NT2/D1 (cell line): ENCODE data around the gene WWP2.
A peak's percentile ranks its signal among the peaks of the same experiment; 100 is the strongest.

ENCODE experiments used
- DNase-seq: peaks from one replicate; pipeline ENCODE4 v3.0.0-alpha.2; 2011; ENCODE audit warnings: low read depth, low spot score
- H3K27me3 ChIP-seq: 2 replicates; pipeline ENCODE4 v1.6.0; 2011; ENCODE audit warnings: mild to moderate bottlenecking; ENCODE audit not compliant: insufficient read length, insufficient read depth
- H3K36me3 ChIP-seq: 2 replicates; pipeline ENCODE4 v1.6.1; 2011; ENCODE audit warnings: mild to moderate bottlenecking, low read length, mixed read lengths; ENCODE audit not compliant: insufficient read depth, insufficient read length
- H3K4me1 ChIP-seq: 2 replicates; pipeline ENCODE4 v1.5.1; 2011; ENCODE audit not compliant: insufficient read depth, insufficient read length
- H3K4me3 ChIP-seq: 2 replicates; pipeline ENCODE4 v1.5.1; 2011; ENCODE audit warnings: low read depth; ENCODE audit not compliant: insufficient read length
- H3K9ac ChIP-seq: 2 replicates; pipeline ENCODE4 v1.6.0; 2011; ENCODE audit warnings: low read depth; ENCODE audit not compliant: insufficient read length
- H3K9me3 ChIP-seq: 2 replicates; pipeline ENCODE4 v1.5.1; 2011; ENCODE audit warnings: mild to moderate bottlenecking, low read length; ENCODE audit not compliant: insufficient read depth
- SUZ12 ChIP-seq: IDR thresholded peaks from 2 replicates; pipeline ENCODE4 v1.6.1; 2011; ENCODE audit not compliant: insufficient read length, insufficient read depth; ENCODE audit errors: extremely low read depth
- YY1 ChIP-seq: IDR thresholded peaks from 2 replicates; pipeline ENCODE4 v1.6.1; 2011; ENCODE audit not compliant: insufficient read length, insufficient read depth
- ZNF274 ChIP-seq: IDR thresholded peaks from 2 replicates; pipeline ENCODE4 v1.6.1; 2011; ENCODE audit warnings: mild to moderate bottlenecking, low read depth, low read length

Gene WWP2

DNA sequence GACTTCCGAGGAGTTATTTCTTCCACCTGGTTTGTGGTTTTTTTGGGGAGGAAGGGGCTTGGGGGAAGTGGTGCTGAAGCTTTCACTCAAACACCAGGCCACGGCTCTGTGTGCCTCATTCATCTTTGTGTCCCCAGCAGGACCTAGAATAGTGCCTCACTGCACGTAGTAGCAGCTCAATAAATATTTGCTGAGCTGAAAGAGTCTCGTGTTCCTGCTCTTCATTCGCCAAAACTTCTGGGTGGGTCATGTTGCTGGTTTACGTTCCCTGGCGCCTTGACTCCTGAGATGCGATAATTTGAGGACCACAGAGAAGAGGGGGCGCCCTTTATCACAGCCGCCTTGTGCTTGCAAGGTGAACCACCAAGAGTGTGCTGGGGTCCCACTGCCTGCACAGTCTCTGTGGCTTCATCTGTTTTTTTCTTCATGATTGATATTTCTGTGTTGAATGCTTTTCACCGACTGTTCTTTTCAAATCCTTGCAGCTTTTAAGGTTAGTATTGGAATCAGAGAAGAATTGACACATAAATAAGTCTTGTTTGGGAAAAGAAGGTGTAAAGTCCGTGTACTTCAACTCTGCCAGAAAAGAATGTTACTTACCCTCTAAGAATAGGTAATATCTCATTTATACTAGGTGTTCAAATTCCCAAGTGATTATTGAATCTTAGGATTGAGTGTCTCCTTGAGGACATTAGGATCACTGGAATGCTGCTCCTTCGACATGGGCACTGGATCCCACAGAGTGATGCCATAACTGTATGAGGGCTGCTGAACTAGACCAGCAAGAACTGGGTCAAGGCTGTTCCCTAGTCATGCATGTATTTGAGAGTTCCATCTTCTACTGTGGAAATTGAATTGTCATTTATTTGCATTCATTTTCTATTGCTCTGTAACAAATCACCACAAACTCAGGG, 96.3 kb downstream of the WWP2 start:
- no peak overlapping the region for H3K9ac ChIP-seq
- H3K36me3 ChIP-seq, result no peaks in the 10 kb centered on the region
- TF ChIP-seq YY1, result no peak
- no peak for TF ChIP-seq ZNF274
- no peak for TF ChIP-seq SUZ12
- H3K4me1 ChIP-seq, result no peaks in the 10 kb centered on the region
- no peaks in the 10 kb centered on the region for H3K9me3 ChIP-seq
- no peak overlapping the region for H3K4me3 ChIP-seq
- no peaks in the 10 kb centered on the region for H3K27me3 ChIP-seq
- no peak for DNase-seq

DNA sequence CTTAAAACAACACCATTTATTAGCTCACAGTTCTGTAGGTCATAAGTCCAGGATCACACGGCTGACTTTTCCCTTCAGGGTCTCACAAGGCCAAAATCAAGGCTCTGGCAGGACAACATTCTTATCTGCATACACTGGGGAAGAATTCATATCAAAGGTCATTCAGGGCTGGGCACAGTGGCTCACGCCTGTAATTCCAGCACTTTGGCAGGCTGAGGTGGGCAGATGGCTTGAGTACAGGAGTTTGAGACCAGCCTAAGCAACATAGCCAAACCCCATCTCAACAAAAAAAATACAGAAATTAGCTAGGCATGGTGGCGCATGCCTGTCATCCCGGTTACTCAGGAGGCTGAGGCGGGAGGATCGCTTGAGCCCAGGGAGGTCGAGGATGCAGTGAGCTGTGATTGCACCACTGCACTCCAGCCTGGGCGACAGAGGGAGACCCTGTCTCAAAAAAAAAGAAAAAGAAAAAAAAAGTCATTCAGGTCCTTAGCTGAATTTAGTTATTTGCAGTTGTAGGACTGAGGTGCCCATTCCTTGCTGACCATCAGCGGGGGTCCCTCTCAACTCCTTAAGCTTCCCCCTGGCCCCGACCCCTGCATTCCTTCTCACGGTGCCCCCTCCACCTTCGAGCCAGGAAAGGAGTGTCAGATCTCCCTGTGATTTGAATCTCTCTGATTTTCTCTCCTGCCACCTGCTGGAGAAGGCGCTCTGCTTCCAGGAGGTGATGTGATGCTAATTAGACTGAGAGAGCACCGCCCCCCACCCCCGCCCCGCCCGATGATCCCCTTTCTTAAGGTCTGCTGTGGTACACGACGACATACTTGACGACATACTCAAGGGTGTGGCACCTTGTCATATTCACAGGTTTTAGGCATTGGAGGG, 97.2 kb downstream of the WWP2 start:
- no peak overlapping the region for H3K9ac ChIP-seq
- H3K36me3 ChIP-seq, result no peaks in the 10 kb centered on the region
- no peaks in the 10 kb centered on the region for H3K9me3 ChIP-seq
- peak; percentile 59 for DNase-seq
- no peaks in the 10 kb centered on the region for H3K27me3 ChIP-seq
- no peak for TF ChIP-seq SUZ12
- no peak for TF ChIP-seq ZNF274
- TF ChIP-seq YY1, result no peak
- H3K4me1 ChIP-seq, result no peaks in the 10 kb centered on the region
- no peak overlapping the region for H3K4me3 ChIP-seq

DNA sequence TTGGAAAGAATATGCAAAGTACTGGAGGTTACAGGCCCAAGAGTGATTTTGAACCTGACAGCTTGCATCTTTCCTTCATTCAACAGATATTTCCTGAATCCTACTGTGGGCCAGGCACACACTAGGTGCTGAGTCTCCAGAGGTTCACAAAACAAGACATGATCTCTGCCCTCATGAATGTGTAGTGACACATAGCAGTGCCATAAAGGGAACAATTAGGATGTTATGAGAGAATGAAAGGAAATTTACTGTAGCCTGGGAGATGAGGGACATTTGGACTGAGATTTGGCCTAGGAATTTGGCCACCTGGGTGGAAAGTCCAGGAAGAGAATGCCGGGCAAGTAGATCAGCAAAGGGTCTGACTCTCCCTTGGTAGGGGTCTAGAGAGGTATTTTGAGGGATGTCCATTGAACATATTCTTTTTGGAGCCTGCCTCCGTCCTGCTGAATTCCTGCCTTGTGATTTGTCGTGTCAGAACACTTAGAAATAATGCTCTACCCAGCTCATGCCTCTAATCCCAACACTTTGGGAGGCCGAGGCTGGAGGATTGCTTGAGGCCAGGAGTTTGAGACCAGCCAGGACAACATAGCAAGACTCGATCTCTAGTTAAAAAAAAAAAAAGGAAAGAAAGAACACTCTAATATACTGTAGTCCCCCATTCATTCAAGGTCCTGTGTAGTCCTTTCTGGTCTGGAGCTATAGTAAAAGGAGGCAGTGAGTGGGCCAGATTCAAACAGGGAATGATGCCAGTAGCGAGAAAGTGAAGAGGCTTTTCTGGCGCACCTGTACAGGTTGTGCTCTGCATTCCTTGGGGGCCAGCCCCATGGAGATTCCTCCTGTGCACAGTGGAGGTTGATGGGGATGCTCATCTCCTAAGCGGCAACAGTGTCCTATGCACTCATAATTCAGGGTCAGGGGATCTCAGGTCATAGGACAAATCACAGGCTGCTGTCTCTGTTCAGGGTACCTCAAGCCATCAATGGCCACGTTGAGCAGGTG, 98.4 kb downstream of the WWP2 start:
- Histone ChIP-seq H3K36me3 (no peaks in the 10 kb centered on the region), H3K27me3 (no peaks in the 10 kb centered on the region), H3K4me3 (no peak overlapping the region), H3K4me1 (no peaks in the 10 kb centered on the region), H3K9me3 (no peaks in the 10 kb centered on the region), H3K9ac (no peak overlapping the region)
- no peak for TF ChIP-seq YY1
- TF ChIP-seq ZNF274, result no peak
- TF ChIP-seq SUZ12, result no peak
- no peak for DNase-seq

DNA sequence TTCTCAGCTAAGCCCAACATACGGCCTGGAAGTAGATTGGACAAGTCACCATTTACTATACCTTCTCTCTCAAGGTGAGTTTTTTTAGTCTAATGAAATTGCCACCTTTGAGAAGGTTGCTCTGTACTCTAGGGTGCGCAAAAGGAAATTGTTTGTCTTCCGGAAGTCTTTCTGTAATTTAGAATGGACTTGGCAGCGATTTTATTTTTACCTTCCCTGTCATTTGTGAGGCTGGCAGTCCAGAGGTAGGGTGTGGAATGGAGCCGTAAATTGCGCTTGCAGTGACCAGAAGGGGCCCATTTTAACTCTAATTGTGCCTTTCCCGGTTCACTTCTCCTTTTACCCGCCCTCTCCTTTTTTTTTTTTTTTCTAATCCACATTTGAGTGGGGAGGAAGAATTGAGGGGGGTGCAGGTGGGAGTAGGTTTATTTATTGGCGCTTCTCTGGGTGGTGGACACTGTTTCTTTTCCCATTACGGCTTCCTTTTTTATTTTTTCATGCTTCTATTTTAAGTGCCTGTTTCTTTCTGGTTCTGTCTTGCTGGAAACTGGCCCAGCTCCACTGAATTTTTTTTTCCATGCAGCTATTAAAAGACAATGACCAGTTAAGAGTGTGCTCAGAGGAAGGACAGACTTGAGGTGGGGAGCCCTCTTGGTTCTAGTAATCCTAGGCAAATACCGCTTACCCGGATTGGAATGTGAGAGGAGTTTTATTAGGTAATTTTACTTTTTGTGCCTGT, 99.3 kb downstream of the WWP2 start:
- H3K9me3 ChIP-seq, result no peaks in the 10 kb centered on the region
- TF ChIP-seq YY1, result no peak
- no peak for TF ChIP-seq ZNF274
- no peak for TF ChIP-seq SUZ12
- H3K36me3 ChIP-seq, result no peaks in the 10 kb centered on the region
- H3K9ac ChIP-seq, result no peak overlapping the region
- H3K4me1 ChIP-seq, result no peaks in the 10 kb centered on the region
- no peaks in the 10 kb centered on the region for H3K27me3 ChIP-seq
- DNase-seq, result no peak
- H3K4me3 ChIP-seq, result no peak overlapping the region

DNA sequence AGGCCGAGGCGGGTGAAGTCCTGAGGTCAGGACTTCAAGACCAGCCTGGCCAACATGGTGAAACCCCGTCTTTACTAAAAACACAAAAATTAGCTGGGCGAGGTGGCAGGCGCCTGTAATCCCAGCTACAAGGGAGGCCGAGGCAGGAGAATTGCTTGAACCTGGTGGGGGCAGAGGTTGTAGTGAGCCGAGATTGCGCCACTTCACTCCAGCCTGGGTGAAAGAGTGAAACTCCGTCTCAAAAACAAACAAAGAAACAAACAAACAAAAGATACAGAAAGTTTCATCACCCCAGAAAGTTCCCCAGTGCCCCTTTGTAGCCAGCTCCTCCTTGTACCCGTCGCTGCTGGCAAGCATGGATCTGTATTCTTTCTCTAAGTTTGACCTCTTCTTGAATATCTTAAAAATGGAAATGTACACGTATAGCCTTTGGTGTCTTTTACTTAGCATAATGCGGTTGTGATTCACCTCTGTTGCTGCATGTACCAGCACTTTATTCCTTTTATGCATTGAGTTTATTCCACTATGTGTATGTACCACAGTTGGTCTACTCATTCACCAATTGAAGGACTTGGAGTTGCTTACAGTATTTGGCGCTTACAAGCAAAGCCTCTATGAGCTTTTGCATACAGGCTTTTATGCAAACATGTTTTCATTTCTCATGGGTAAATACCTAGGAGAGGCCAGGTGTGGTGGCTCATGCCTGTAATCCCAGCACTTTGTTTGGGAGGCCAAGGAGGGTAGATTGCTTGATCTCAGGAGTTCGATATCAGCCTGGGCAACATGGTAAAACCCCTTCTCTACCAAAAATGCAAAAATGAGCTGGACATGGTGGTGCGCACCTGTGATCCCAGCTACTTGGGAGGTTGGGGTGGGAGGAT, 101.5 kb downstream of the WWP2 start:
- H3K4me1 ChIP-seq, result no peaks in the 10 kb centered on the region
- H3K27me3 ChIP-seq, result no peaks in the 10 kb centered on the region
- TF ChIP-seq ZNF274 (no peak), YY1 (no peak), SUZ12 (no peak)
- peaks cover 11% of the 10 kb centered on the region; the same call in 1 of the 2 replicates for H3K9me3 ChIP-seq
- no peak overlapping the region for H3K9ac ChIP-seq
- H3K36me3 ChIP-seq, result no peaks in the 10 kb centered on the region
- no peak overlapping the region for H3K4me3 ChIP-seq
- no peak for DNase-seq

DNA sequence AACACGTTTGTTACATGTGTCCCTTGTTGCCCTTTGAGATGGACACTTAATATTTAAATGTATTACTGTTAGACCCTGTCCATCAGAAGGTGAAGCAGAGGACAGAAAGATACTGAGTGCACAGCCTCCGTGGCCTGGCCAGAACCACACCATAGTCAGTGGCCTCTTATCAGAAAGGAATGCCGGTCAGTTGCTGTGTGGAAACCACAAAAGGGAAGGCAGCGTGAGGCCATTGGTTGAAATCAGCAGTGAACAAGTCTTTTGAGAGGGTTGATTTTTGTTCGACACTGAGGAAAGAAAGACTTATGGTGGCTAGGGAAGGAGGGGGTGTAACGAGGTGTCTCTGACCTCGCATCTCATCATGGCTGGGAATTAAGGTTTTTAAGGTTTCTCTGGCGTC, 103.6 kb downstream of the WWP2 start:
- H3K4me1 ChIP-seq, result no peaks in the 10 kb centered on the region
- no peak for DNase-seq
- H3K9me3 ChIP-seq, result peaks cover 13% of the 10 kb centered on the region; the same call in 1 of the 2 replicates
- H3K27me3 ChIP-seq, result no peaks in the 10 kb centered on the region
- H3K36me3 ChIP-seq, result no peaks in the 10 kb centered on the region
- H3K4me3 ChIP-seq, result no peak overlapping the region
- H3K9ac ChIP-seq, result no peak overlapping the region
- TF ChIP-seq ZNF274 (no peak), SUZ12 (no peak), YY1 (no peak)
